ENCODE measurements around the gene GOLGA2.

DNA sequence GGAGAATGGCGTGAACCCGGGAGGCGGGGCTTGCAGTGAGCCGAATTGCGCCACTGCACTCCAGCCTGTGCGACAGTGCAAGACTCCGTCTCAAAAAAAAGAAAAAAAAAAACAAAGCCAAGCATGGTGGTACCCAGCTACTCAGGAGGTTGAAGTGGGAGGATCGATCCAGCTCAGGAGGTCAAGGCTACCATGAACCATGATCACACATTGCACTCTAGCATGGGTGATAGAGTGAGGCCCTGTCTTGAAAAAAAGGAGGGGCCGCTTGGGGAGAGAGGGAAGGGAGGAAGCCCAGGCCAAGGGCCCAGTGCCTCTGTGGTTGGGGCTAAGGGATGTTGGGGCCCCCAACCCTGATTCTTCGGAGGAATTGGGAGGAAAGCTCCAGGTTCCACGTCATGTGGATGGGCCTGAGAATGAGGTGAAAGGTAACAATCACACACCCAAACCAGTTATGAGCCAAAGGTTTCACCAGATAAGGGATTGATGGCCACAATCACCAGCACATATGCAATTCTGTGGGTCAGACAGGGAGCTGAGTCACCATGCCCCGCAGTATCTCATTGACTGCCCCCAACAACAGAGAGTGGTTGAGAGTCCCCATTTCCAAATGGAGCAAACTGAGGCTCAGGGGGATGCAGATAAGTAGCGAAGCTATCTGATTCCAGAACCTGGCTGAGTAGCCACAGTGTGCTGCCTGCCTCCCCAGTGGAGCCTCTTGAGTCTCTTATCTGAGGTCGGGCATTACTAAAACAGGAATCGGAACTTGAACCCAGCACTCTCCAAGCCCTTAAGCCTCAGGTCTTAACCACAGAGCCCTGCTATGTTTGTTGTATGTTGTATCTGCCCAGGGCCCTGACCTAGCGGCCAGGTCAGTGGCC is 20.8 kb upstream of the GOLGA2 start:
- TF ChIP-seq, protein P1, sequence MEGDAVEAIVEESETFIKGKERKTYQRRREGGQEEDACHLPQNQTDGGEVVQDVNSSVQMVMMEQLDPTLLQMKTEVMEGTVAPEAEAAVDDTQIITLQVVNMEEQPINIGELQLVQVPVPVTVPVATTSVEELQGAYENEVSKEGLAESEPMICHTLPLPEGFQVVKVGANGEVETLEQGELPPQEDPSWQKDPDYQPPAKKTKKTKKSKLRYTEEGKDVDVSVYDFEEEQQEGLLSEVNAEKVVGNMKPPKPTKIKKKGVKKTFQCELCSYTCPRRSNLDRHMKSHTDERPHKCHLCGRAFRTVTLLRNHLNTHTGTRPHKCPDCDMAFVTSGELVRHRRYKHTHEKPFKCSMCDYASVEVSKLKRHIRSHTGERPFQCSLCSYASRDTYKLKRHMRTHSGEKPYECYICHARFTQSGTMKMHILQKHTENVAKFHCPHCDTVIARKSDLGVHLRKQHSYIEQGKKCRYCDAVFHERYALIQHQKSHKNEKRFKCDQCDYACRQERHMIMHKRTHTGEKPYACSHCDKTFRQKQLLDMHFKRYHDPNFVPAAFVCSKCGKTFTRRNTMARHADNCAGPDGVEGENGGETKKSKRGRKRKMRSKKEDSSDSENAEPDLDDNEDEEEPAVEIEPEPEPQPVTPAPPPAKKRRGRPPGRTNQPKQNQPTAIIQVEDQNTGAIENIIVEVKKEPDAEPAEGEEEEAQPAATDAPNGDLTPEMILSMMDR (conservative IDR thresholded peaks at IDR 0.05; ENCODE audit: low read length), result no peak
- TF ChIP-seq EZH2phosphoT487 (IDR thresholded peaks at IDR 0.05; ENCODE audit: borderline replicate concordance), result no peak
